Measurements from ENCODE around the gene CCDC178.

The CCDC178 gene

GRCh38 chr18:32909798-32910561 is 530.5 kb downstream of the CCDC178 start:
- DNase-seq: no peak

DNA sequence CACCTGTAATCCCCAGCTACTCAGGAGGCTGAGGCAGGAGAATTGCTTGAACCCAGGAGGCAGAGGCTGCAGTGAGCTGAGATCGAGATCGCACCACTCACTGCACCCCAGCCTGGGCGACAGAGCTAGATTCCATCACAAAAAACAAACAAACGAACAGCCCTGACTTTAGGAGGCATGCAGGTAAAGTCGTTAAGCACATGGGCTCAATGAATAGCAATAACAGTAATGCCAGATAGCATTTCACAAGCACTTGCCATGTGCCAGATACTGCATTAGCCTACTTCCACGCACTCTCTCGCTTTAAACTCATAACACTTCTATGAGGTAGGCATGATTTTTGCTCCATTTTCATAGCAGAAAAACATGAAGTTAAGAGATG is 532.1 kb downstream of the CCDC178 start:
- DNase-seq: no peak

- DNase-seq: no peak
Measured at GRCh38 chr18:32907648-32908423, 532.7 kb downstream of the CCDC178 start.

DNA sequence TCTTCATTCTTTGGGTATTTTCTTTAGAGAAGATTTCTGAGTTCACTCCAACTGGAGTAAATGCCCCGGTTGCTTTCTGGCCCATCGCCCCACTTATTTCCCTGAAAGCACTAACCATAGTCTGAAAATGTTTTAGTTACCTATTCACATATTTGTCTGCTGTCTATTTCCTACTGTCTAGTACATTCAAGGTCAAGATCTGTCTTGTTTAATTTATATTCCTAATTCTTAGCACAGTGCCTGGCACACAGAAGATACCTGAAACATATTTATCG is 533.3 kb downstream of the CCDC178 start:
- no peak for DNase-seq

DNA sequence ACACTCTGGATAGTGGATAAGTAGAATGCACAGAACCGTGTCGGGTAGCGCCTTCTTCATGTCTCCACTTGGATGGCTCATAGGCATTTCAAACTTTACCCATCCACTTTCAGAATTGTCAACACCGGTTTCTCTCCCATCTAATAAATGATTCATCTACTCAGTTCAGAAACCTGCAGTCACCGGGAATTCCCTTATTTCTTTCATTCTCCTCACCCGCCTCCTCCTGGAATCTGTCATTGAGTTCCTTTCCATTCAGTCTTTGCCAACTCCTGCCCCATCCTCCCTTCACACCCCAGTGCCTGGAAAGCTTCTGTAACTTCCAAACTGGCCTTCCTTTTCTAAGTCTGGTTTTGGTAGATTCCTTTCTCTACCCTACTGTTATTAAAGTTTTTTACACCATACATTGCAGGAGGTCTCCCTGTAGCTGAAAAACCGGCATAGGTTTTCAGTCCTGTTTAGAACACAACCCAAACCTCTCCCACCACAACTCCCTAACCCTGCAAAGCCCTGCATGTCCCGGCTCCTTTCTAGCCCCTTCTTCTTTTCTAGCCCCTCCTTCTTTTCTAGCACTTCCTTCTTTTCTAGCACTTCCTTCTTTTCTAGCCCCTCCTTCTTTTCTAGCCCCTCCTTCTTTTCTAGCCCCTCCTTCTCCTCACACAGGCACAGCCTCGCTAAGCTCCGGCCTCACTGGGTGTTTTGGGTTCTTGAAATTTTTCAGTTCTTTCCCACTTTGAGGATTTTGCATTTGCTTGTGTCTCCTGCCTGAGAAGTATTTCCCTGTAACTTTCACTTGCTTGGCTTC is 533.8 kb downstream of the CCDC178 start:
- DNase-seq: no peak

GRCh38 chr18:32905651-32906050 is 534.9 kb downstream of the CCDC178 start:
- DNase-seq: no peak

DNA sequence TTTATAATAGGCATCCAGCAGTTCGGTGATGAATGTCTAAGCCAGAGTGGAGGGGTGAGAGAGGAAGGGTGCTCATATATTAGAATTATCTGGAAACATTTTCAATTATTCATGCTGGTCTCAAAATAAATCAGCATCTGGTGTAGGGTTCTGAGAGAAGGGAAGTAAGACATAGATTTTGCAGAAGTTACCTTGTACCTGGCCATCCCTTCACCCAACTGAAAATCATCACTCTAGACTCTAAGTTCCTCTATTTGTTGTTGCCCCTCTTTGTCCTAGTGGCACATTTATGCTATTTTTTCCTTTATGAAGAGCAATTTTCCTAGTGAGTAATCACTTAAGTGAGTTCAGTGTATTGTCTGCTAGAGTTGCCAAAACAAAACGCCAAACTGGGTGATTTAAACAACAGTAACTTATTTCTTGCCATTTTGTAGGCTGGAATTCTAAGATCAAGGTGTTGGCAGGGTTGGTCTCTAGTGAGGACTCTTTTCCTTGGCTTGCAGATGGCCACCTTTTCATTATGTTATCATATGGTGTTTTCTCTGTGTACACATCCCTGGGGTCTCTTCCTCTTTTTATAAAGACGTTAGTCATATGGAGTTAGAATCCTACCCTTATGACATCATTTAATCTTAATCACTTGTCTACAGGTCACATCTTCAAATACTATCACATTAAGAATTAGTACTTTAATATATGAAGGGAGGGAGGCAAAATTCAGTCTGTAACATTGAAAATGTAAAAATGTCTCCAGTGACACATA is 537.8 kb downstream of the CCDC178 start:
- DNase-seq: no peak

DNA sequence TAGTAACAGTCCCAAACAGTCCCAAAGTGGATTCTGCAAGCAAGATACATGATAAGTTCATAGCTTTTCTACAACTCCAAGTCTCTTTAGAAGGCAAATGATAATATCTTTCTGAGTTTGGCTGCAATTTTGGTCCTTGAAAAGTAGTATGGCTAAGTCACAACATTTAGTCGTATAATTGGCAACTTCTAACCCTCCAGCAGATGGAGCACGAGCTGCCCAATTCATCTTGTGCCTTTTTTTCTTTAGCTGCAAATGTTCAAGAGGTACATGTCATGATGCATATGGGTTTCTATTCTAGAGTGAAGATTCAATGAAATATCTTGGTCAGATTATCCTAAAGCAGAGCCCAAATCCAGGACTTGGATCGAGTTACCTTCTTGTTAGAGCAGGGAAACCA is 540.7 kb downstream of the CCDC178 start:
- no peak for DNase-seq

DNA sequence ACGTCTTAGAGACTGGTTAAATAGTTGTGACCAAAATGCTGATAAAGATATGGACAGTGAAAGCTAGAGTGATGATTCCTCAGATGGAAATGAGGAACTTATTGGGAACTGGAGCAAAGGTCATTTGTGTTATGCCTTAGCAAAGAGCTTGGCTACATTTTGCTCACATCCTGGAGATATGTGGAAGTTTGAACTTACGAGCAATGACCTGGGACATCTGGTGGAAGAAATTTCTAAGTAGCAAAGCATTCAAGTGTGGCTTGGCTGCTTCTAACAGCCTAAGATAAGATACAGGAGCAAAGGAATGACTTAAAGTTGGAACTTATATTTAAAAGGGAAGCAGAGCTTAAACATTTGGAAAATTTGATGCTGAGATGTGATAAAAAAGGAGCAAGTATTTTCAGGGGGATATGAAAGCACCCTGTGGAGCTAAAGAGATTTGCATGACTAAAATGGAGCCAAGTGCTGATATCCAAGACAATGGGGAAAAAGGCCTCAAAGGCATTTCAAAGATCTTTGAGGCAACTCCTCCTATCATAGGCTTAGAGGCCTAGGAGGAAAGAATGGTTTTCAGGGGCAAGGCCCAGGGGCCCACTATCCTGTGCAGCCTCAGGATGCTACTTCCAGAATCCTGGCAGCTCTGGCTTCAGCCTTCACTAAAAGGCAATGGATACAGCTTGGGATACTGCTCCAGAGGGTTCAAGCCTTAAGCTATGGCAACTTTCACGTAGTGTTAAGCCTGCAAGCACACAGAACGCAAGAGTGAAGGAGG is 543.6 kb downstream of the CCDC178 start:
- DNase-seq: no peak

DNA sequence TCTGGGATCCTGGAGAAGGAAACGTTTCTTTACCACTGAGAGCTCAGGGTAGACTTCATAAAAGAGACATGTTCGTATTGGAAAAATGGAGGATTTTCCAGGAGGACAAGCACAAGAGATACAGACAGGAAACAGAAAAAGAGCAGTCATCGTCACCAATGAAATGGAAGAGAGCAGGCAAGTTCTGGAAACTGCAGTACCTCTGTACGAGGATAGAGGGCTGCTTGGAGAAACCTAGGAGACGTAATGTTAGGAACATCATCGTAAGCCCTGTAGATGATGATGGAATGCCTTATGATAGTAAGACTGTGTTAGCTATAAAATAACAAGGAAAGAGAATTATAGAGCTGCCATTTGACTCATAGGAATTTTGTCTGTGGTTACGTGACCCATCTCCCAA is 546.6 kb downstream of the CCDC178 start:
- DNase-seq: no peak

GRCh38 chr18:32891797-32892196 is 548.7 kb downstream of the CCDC178 start:
- DNase-seq: no peak

DNA sequence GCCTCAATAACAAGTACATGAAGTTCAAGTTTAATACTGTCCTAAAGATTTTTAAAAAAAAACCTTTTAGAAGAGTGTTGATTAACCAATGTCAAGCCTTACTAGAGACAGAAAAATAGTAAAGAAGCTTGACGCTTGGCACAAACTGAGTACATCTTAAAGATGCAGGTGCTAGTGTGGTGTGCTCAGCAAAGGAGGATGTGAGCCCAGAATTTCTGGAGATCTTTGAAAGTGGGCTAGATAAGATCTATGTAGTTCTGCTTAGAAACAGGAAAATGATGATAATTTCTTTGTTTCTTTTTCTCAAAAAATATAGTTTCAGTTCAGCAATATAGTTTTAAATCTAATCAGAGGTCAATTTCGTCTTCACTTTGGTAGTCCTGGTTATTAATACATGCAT is 549.4 kb downstream of the CCDC178 start:
- DNase-seq: no peak

DNA sequence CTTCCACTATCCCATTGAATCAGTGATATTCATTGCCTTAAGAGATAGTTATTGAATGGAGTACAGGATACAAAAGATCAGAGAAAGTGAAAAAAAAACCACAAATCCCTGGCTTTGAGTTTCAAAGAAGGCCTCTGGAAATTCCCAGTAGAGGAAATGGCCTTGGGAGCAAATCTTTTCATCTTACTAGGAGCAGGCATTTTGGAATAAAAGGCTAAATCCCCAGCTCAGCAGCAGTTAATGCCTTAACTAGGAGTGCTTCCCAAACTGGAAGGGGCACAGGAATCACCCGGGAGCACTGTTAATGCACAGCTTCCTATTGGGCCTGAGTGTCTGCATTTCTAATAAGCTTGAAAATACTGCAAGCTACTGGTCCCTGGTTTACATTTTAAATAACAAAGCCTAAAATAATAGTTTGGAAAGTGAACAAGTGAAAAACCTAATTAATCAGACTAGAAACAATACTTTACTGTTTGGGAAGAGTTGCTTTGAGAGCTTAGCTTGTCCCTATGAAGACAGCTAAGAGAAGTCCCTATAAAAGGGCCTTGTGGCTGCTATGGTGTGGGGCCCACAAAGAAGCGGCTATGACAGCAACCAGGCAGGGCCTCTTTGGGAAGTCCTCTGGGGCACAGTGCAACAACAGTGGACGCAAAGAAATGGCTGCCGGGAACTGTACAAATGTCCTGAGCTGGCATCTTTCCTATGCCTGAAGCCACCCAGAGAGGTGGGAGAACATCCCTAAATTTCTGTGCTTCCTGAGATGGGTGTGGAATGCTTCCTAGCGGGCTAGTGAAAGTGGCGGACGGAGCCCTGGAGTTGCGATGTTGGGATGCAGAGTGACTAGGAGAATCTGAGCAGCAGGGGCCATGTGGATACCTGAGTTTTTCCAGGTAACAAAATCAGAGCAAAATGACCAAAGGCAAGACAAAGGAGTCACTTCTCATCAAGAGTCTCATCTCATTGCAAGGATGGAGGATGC is 550.6 kb downstream of the CCDC178 start:
- no peak for DNase-seq

DNA sequence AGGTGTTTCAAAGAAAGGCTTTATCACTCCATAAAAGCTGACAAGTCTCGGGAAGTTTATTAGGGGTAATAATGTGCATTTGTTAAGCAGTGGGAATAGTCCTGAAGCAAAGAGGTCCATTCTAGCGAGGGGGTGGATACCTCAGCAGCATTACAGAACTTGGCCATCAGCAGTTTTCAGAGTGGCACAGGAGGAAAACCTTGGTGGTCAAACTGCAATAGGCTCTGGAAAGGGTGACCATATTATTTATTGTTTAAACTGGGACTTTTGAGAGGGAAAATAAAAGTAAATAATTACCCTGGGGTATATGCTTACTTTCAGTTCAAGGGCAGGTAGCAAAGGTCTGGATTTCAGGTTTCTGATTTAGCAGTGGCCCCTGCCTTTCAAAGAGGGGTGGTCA is 552.2 kb downstream of the CCDC178 start:
- no peak for DNase-seq
